ENCODE results near the gene LAMC2. TPM values are rescaled to one million over a fixed set of nuclear protein-coding genes. Genes with fewer than 3 reads are reported as not detected.

Gene LAMC2
- total RNA-seq, 2 donors from 2014 or later = 0.54 to 4.5 TPM

- peaks cover 14 to 24% of the 10 kb centered on the region in 2 donors for H3K4me1 ChIP-seq (ENCODE audit: control insufficient read depth in 1 of 2, low read depth in 2 of 2)
- peak overlapping the region; percentile 34 to 60 for H3K27ac ChIP-seq
- H3K4me3 ChIP-seq = no peak overlapping the region
- H3K27me3 ChIP-seq (replicated peaks; ENCODE audit: insufficient read depth) = no peaks in the 10 kb centered on the region
- no peak for DNase-seq (ENCODE audit: low spot score)
- H3K36me3 ChIP-seq = no peaks in the 10 kb centered on the region
- TF ChIP-seq CTCF (IDR thresholded peaks at IDR 0.05) = no peak
- H3K9me3 ChIP-seq = no peaks in the 10 kb centered on the region
- no peak for ATAC-seq (ENCODE audit: insufficient number of reproducible peaks, low FRiP score, low read depth)
These were observed 55.4 kb downstream of the LAMC2 start for GRCh38 chr1:183241471-183241870.

- Histone ChIP-seq H3K27me3 (replicated peaks; ENCODE audit: insufficient read depth) (no peaks in the 10 kb centered on the region), H3K4me3 (no peak overlapping the region), H3K27ac (peak overlapping the region; percentile 42 to 60), H3K4me1 (ENCODE audit: control insufficient read depth in 1 of 2, low read depth in 2 of 2) (peaks cover 14 to 24% of the 10 kb centered on the region in 2 donors), H3K36me3 (no peaks in the 10 kb centered on the region), H3K9me3 (no peaks in the 10 kb centered on the region)
- TF ChIP-seq CTCF (IDR thresholded peaks at IDR 0.05) = no peak
- DNase-seq (ENCODE audit: low spot score) = no peak
- ATAC-seq (ENCODE audit: insufficient number of reproducible peaks, low FRiP score, low read depth) = no peak
These were observed 56.5 kb downstream of the LAMC2 start for GRCh38 chr1:183242556-183242955.

- H3K27ac ChIP-seq = peak overlapping the region; percentile 42 to 60
- no peak overlapping the region for H3K4me3 ChIP-seq
- ATAC-seq (ENCODE audit: insufficient number of reproducible peaks, low FRiP score, low read depth) (peak; percentile 42), DNase-seq (ENCODE audit: low spot score) (no peak)
- TF ChIP-seq CTCF (IDR thresholded peaks at IDR 0.05) = no peak
- H3K4me1 ChIP-seq (ENCODE audit: control insufficient read depth in 1 of 2, low read depth in 2 of 2) = peaks cover 14 to 24% of the 10 kb centered on the region in 2 donors
- H3K36me3 ChIP-seq = no peaks in the 10 kb centered on the region
- no peaks in the 10 kb centered on the region for H3K9me3 ChIP-seq
- H3K27me3 ChIP-seq (replicated peaks; ENCODE audit: insufficient read depth) = no peaks in the 10 kb centered on the region
These were observed 57.3 kb downstream of the LAMC2 start for GRCh38 chr1:183243161-183244050.

- Histone ChIP-seq H3K4me1 (ENCODE audit: control insufficient read depth in 1 of 2, low read depth in 2 of 2) (peaks cover 14 to 24% of the 10 kb centered on the region in 2 donors), H3K9me3 (no peaks in the 10 kb centered on the region), H3K4me3 (no peak overlapping the region), H3K36me3 (no peaks in the 10 kb centered on the region), H3K27ac (peak overlapping the region in 1 of 2 donors; percentile 37), H3K27me3 (replicated peaks; ENCODE audit: insufficient read depth) (no peaks in the 10 kb centered on the region)
- ATAC-seq (ENCODE audit: insufficient number of reproducible peaks, low FRiP score, low read depth) (no peak), DNase-seq (ENCODE audit: low spot score) (no peak)
- TF ChIP-seq CTCF (IDR thresholded peaks at IDR 0.05) = no peak
These were observed 58.4 kb downstream of the LAMC2 start for GRCh38 chr1:183244466-183244865.

GRCh38 chr1:183245357-183245756, 59.3 kb downstream of the LAMC2 start:
- no peak for TF ChIP-seq CTCF (IDR thresholded peaks at IDR 0.05)
- Histone ChIP-seq H3K4me3 (no peak overlapping the region), H3K9me3 (no peaks in the 10 kb centered on the region), H3K27me3 (replicated peaks; ENCODE audit: insufficient read depth) (no peaks in the 10 kb centered on the region), H3K36me3 (no peaks in the 10 kb centered on the region), H3K4me1 (ENCODE audit: control insufficient read depth in 1 of 2, low read depth in 2 of 2) (peaks cover 14 to 24% of the 10 kb centered on the region in 2 donors), H3K27ac (no peak overlapping the region)
- DNase-seq (ENCODE audit: low spot score) (no peak), ATAC-seq (ENCODE audit: insufficient number of reproducible peaks, low FRiP score, low read depth) (no peak)

Measured in thoracic aorta (tissue), 2 donors.